Activated B cell treated with CpG ODN at 0.5 μM for 24 hours (primary cell): Measurements from ENCODE around the gene RNASEH2B. TPM values are rescaled to one million over a fixed set of nuclear protein-coding genes. Genes with fewer than 3 reads are reported as not detected.

Experiments
- ATAC-seq: fragments of 200-7000 bp; cut with Tn5 transposase; one replicate; pipeline ENCODE4 v1.10.0; 2021; ENCODE audit warnings: low read depth, mild to moderate bottlenecking, moderate library complexity
- CTCF ChIA-PET: fragments of 350-600 bp; sonication (Branson Sonifier 250); formaldehyde crosslinking; loops from one replicate; lab custom pipeline; 2021; ENCODE audit warnings: antibody characterized with exemption; lab: Charles Lee
- POLR2A ChIA-PET: fragments of 350-600 bp; sonication (Branson Sonifier 250); formaldehyde crosslinking; loops from one replicate; lab custom pipeline; 2021; ENCODE audit warnings: antibody characterized with exemption; lab: Charles Lee
- DNase-seq: peaks from one replicate; pipeline ENCODE4 v3.0.0; 2022
- H3K27ac Mint-ChIP-seq: one replicate; pipeline ENCODE4 v1.8.0; 2020; ENCODE audit warnings: mixed read lengths
- H3K27me3 Mint-ChIP-seq: one replicate; pipeline ENCODE4 v1.8.0; 2021; ENCODE audit warnings: mixed read lengths
- H3K36me3 Mint-ChIP-seq: one replicate; pipeline ENCODE4 v1.8.0; 2021; ENCODE audit warnings: low read depth, mixed read lengths
- H3K4me1 Mint-ChIP-seq: one replicate; pipeline ENCODE4 v1.8.0; 2021; ENCODE audit warnings: mixed read lengths
- H3K4me3 Mint-ChIP-seq: one replicate; pipeline ENCODE4 v1.8.0; 2020; ENCODE audit warnings: mild to moderate bottlenecking, mixed read lengths
- H3K9me3 Mint-ChIP-seq: one replicate; pipeline ENCODE4 v1.8.0; 2020; ENCODE audit warnings: mixed read lengths
- intact Hi-C: fragments of 100-400 bp; cut with micrococcal nuclease; formaldehyde crosslinking; loops from one replicate; pipeline ENCODE4 v1.15.1; 2024
- total RNA-seq: library from RNA; stranded (reverse); gene quantifications from 2 replicates; pipeline ENCODE4 v1.2.3, GENCODE V29; 2022
- TF ChIP-seq, protein P1 (sequence below): fragments of 200-600 bp; IDR thresholded peaks from one replicate; pipeline ENCODE4 v1.8.0; 2022; ENCODE audit warnings: antibody characterized with exemption, mild to moderate bottlenecking

Gene RNASEH2B
- total RNA-seq, 1 donor from 2014 or later: 103 TPM

DNA sequence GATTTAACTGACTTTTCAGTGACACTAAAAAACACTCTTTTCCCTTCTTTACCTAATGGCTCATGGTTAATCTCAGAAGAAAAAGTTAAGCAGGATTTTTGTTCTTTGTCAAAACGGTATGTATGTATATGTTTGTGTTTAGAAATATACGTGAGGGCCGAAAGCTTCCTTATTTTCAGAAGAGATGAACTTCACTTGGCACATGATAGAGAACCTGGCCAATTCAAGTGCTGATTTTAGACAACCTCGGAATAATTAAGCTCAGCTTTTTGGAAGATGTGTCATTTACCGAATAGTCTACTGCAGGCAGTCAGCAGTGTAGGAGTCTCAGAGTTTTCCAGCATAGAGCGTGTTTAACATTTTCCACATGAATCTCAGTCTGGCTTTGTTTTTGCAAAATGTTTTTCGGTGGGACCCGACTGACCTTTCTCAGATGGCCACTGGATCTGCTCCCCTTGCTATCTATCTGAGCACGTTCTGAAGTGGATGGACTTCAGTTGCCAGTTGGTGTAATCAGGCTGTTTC lies 4.6 kb downstream of the RNASEH2B start:
- peaks cover 2% of the 10 kb centered on the region for H3K36me3 Mint-ChIP-seq
- peaks cover 75% of the 10 kb centered on the region for H3K4me1 Mint-ChIP-seq
- ChIA-PET POLR2A (interaction anchor here (0.5 to 9.1 kb wide), 14 partner anchors 9 to 978 kb away, joined by 3 to 219 read pairs (median 6); partner anchors contain the start of genes SPRYD7 and TRIM13), CTCF (interaction anchor here (0.5 to 5.2 kb wide), 13 partner anchors 21 to 937 kb away, joined by 3 to 82 read pairs (median 4); no protein-coding TSS in a partner anchor)
- H3K27ac Mint-ChIP-seq: peak overlapping the region; percentile 87
- H3K9me3 Mint-ChIP-seq: no peaks in the 10 kb centered on the region
- peak overlapping the region; percentile 50 for H3K4me3 Mint-ChIP-seq
- DNase-seq: no peak
- H3K27me3 Mint-ChIP-seq: no peaks in the 10 kb centered on the region
- TF ChIP-seq, protein P1, sequence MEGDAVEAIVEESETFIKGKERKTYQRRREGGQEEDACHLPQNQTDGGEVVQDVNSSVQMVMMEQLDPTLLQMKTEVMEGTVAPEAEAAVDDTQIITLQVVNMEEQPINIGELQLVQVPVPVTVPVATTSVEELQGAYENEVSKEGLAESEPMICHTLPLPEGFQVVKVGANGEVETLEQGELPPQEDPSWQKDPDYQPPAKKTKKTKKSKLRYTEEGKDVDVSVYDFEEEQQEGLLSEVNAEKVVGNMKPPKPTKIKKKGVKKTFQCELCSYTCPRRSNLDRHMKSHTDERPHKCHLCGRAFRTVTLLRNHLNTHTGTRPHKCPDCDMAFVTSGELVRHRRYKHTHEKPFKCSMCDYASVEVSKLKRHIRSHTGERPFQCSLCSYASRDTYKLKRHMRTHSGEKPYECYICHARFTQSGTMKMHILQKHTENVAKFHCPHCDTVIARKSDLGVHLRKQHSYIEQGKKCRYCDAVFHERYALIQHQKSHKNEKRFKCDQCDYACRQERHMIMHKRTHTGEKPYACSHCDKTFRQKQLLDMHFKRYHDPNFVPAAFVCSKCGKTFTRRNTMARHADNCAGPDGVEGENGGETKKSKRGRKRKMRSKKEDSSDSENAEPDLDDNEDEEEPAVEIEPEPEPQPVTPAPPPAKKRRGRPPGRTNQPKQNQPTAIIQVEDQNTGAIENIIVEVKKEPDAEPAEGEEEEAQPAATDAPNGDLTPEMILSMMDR: no peak
- ATAC-seq: no peak
- intact Hi-C loops: loop anchor here (5.0 to 10.0 kb wide), 3 partner anchors 157 to 1259 kb away; no protein-coding TSS in a partner anchor

DNA sequence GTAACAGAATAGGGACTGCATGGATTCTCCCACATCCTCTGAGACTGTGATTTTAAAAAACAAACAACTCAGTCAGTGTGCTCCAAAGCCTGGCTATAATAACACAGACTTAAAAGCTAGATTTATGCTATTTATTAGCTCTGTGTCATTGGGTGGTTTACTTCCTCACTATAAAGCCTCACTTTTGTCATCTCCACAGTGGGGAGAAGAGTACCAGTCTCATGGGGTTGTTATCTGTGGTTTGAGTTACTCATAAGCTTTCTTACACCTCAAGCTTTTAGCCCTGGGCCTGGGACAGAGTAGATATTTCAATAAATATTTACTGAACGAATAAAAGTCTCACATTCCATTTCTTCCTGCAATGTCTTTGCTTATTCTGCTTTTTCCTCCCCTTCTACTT lies 5.3 kb downstream of the RNASEH2B start:
- ATAC-seq (peak; percentile 57), DNase-seq (no peak)
- intact Hi-C loops: loop anchor here (5.0 to 10.0 kb wide), 3 partner anchors 158 to 1260 kb away; no protein-coding TSS in a partner anchor
- ChIA-PET POLR2A (interaction anchor here (0.5 to 9.1 kb wide), 16 partner anchors 9 to 1448 kb away, joined by 3 to 219 read pairs (median 6); partner anchors contain the start of genes SPRYD7 and TRIM13), CTCF (interaction anchor here (0.6 to 5.2 kb wide), 13 partner anchors 22 to 938 kb away, joined by 3 to 82 read pairs (median 4); no protein-coding TSS in a partner anchor)
- Mint-ChIP-seq H3K9me3 (no peaks in the 10 kb centered on the region), H3K27me3 (no peaks in the 10 kb centered on the region), H3K36me3 (peaks cover 4% of the 10 kb centered on the region), H3K4me3 (peak overlapping the region; percentile 50), H3K27ac (peak overlapping the region; percentile 87), H3K4me1 (peaks cover 80% of the 10 kb centered on the region)
- TF ChIP-seq, protein P1: no peak

DNA sequence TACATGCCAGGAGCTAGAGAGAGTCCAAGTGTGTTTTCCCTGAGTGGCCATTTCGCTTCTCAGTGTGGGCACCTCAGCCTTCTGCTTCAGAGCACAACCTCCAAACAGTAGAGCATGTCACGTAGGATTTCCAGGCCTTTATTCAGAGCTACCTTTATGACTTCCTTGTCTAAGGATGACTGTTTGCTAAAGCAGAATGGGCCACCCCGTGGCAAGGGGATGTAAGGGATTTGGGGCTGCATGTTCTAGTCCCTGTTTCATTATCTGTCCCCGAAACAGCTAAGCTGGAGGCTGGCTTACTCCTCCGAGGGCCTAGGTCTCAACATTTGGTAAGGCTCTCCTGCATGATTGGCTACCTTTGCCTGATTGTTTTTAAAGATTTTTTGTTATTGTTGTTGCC lies 6.0 kb downstream of the RNASEH2B start:
- POLR2A ChIA-PET: interaction anchor here (0.9 to 9.1 kb wide), 11 partner anchors 23 to 979 kb away, joined by 4 to 219 read pairs (median 7); partner anchors contain the start of genes SPRYD7 and TRIM13
- TF ChIP-seq, protein P1: no peak
- ATAC-seq (no peak), DNase-seq (no peak)
- H3K27ac Mint-ChIP-seq: peak overlapping the region; percentile 87
- peak overlapping the region; percentile 29 for H3K4me3 Mint-ChIP-seq
- peaks cover 82% of the 10 kb centered on the region for H3K4me1 Mint-ChIP-seq
- H3K27me3 Mint-ChIP-seq: no peaks in the 10 kb centered on the region
- H3K9me3 Mint-ChIP-seq: no peaks in the 10 kb centered on the region
- intact Hi-C loops: loop anchor here (10.0 kb wide), 1 partner anchor 1261 kb away; no protein-coding TSS in a partner anchor
- peaks cover 4% of the 10 kb centered on the region for H3K36me3 Mint-ChIP-seq
- CTCF ChIA-PET: interaction anchor here (0.9 to 5.2 kb wide), 8 partner anchors 23 to 979 kb away, joined by 3 to 82 read pairs (median 4); partner anchors contain the start of gene SPRYD7

DNA sequence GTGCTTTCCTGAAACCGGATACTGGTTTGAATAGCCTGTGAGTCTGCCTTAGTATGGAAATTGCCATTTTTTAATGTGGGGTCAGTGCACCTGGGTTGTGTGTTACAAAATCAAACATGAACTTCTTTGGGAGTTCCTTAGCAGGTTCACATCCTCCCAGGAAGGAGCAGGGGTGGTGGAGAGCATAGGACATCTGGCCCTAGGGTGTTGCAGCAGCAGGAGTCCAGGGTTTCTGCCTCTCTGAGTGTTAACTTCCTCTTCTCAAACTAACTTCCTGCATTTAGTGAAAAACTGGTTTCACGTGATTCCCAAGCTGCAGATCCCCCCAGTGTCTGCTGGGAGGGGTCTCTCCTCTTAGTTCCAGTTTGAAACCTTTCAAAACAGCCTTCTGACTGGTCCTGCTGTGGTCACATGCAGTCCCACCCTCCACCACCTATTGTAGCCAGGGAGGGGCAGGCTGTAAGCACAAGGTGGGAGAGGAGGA lies 7.2 kb downstream of the RNASEH2B start:
- TF ChIP-seq, protein P1: no peak
- intact Hi-C loops: loop anchor here (10.0 kb wide), 1 partner anchor 1262 kb away; no protein-coding TSS in a partner anchor

More for the DNA sequence above, 7.2 kb downstream of the RNASEH2B start:
- Mint-ChIP-seq H3K27ac (peak overlapping the region; percentile 98), H3K36me3 (peaks cover 13% of the 10 kb centered on the region), H3K9me3 (no peaks in the 10 kb centered on the region), H3K27me3 (no peaks in the 10 kb centered on the region), H3K4me1 (peaks cover 76% of the 10 kb centered on the region), H3K4me3 (peak overlapping the region; percentile 76)
- ChIA-PET POLR2A (interaction anchor here (0.7 to 3.8 kb wide), 8 partner anchors 12 to 980 kb away, joined by 3 to 26 read pairs (median 4); partner anchors contain the start of genes SPRYD7 and TRIM13), CTCF (interaction anchor here (1.1 to 1.6 kb wide), 3 partner anchors 21 to 980 kb away, joined by 4 to 5 read pairs (median 5); partner anchors contain the start of gene SPRYD7)
- peak; percentile 30 for ATAC-seq
- DNase-seq: peak; percentile 19
